Measurements from ENCODE around the gene DRGX. TPM values are rescaled to one million over a fixed set of nuclear protein-coding genes. Genes with fewer than 3 reads are reported as not detected.

DRGX gene
- total RNA-seq, 1 experiment from 2014 or later: not detected

DNA sequence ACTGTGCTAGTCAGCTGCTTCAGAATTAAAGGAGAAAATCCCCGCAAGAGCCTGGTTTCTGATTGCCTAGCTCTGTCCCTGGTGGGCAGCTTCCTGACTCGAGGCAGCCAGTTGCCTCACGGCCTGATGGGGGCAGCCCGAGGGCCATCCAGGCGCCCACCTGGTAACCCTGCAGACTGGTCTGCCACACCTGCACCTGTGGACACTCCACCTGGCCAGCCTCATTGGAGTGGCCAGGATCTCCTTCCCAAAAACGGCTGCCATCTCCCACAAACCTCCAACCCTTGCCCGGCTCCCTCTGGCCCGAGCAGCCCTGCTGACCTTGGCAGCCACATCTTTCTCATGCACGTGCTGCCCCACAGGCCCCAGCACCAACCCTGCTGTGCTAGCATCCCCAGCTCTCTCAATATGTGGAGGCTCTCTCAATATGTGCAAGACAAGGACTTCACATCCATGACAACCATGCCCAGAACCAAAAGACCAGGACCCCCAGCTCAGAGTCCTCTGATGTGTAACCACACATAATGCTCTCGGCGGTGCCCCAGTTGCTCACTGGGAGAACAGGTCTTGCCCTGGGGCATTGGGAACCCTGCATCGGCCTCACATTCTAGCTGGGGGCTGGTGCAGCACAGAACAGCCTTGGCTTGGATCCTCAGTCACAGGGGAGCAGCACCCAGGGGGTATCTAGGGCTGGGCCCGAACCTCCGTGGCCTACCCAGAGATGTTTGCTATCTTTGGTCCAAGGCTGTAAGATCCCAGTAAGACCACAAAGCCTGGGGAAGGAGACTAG lies 14.6 kb downstream of the DRGX start:
- TF ChIP-seq, protein P1, sequence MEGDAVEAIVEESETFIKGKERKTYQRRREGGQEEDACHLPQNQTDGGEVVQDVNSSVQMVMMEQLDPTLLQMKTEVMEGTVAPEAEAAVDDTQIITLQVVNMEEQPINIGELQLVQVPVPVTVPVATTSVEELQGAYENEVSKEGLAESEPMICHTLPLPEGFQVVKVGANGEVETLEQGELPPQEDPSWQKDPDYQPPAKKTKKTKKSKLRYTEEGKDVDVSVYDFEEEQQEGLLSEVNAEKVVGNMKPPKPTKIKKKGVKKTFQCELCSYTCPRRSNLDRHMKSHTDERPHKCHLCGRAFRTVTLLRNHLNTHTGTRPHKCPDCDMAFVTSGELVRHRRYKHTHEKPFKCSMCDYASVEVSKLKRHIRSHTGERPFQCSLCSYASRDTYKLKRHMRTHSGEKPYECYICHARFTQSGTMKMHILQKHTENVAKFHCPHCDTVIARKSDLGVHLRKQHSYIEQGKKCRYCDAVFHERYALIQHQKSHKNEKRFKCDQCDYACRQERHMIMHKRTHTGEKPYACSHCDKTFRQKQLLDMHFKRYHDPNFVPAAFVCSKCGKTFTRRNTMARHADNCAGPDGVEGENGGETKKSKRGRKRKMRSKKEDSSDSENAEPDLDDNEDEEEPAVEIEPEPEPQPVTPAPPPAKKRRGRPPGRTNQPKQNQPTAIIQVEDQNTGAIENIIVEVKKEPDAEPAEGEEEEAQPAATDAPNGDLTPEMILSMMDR (IDR thresholded peaks at IDR 0.05; ENCODE audit: unreplicated experiment): no peak
- intact Hi-C loops (cut with micrococcal nuclease; ENCODE audit: unreplicated experiment): no loop called here
- no peak for DNase-seq
- Mint-ChIP-seq H3K9me3 (ENCODE audit: low read depth, unreplicated experiment) (no peaks in the 10 kb centered on the region), H3K4me1 (ENCODE audit: low read depth, unreplicated experiment) (no peaks in the 10 kb centered on the region), H3K4me3 (ENCODE audit: low read depth, unreplicated experiment) (no peak overlapping the region), H3K27ac (ENCODE audit: unreplicated experiment) (no peak overlapping the region), H3K36me3 (ENCODE audit: insufficient read depth, unreplicated experiment) (no peaks in the 10 kb centered on the region), H3K27me3 (ENCODE audit: unreplicated experiment) (peaks cover 84% of the 10 kb centered on the region)
- CTCF ChIA-PET: no interaction called here
- BruUV-seq (replicated peaks): no TSS peak

DNA sequence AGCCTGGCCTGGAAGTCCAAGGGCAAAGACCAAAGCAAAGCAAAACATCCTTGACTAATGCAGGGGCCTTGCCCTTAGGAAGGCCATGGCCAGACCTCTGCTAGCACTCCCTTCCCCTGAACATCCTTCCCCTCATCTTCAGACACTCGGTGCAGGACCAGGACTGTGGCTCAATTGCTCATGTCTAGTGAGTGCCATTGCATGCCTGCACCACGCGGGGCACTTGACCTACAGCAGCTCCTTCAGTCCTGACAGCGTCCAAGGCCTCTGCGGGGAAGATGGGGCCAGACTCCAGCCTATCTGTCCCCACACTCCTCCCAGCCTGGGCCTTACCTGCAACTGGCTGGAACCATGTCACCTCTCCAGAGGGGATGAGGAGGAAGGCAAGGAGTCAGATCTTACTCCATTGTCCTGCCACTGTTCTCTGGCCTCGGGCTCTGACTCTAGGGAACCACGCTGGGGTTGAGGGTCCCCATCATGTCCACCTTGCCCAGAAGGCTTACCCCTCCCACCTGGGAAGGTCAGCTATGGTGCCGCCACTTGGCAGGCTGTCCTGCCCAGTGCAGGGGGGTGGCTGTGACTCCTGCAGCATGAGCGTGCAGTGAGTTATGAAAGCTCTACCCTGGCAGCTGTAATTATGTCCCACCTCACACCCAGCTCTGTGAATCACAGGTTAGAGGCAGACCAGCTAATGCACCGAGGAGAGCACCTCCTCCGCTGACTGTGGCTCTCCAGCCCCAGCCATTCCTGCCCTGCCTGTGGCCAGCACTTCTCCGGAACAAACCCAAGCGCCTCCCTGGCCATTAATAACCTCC lies 16.1 kb downstream of the DRGX start:
- Mint-ChIP-seq H3K27ac (ENCODE audit: unreplicated experiment) (no peak overlapping the region), H3K27me3 (ENCODE audit: unreplicated experiment) (peaks cover 84% of the 10 kb centered on the region), H3K9me3 (ENCODE audit: low read depth, unreplicated experiment) (no peaks in the 10 kb centered on the region), H3K4me1 (ENCODE audit: low read depth, unreplicated experiment) (no peaks in the 10 kb centered on the region), H3K36me3 (ENCODE audit: insufficient read depth, unreplicated experiment) (no peaks in the 10 kb centered on the region), H3K4me3 (ENCODE audit: low read depth, unreplicated experiment) (no peak overlapping the region)
- peak; percentile 22 for DNase-seq
- TF ChIP-seq, protein P1 (IDR thresholded peaks at IDR 0.05; ENCODE audit: unreplicated experiment): peak; percentile 29
- intact Hi-C loops (cut with micrococcal nuclease; ENCODE audit: unreplicated experiment): no loop called here
- CTCF ChIA-PET: interaction anchor here (0.5 kb wide), 1 partner anchor 10 kb away, joined by 3 read pairs; no protein-coding TSS in a partner anchor
- BruUV-seq (replicated peaks): no TSS peak

DNA sequence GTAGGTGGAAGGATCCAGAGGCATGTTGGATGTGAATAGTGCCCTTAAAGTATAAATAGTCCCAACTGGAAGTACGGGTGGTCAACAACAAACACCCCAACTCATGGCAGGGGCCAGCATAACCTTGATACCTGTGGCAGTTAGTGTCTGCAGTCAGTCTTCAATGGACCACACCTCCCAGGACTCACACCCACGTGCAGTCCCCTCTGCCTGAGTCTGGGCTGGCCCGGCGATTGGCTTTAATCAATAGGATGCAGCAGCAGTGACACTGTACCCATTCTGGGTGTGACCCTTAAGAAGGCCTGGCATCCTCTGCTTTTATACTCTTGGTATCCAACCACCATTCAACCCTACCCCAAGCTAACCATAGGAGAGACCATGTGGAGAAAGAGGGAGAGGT lies 18.6 kb downstream of the DRGX start:
- intact Hi-C loops (cut with micrococcal nuclease; ENCODE audit: unreplicated experiment): no loop called here
- TF ChIP-seq, protein P1 (IDR thresholded peaks at IDR 0.05; ENCODE audit: unreplicated experiment): no peak
- Mint-ChIP-seq H3K9me3 (ENCODE audit: low read depth, unreplicated experiment) (no peaks in the 10 kb centered on the region), H3K36me3 (ENCODE audit: insufficient read depth, unreplicated experiment) (no peaks in the 10 kb centered on the region), H3K27me3 (ENCODE audit: unreplicated experiment) (peaks cover 79% of the 10 kb centered on the region), H3K4me1 (ENCODE audit: low read depth, unreplicated experiment) (no peaks in the 10 kb centered on the region), H3K4me3 (ENCODE audit: low read depth, unreplicated experiment) (no peak overlapping the region), H3K27ac (ENCODE audit: unreplicated experiment) (no peak overlapping the region)
- no peak for DNase-seq
- CTCF ChIA-PET: no interaction called here
- BruUV-seq (replicated peaks): no TSS peak

DNA sequence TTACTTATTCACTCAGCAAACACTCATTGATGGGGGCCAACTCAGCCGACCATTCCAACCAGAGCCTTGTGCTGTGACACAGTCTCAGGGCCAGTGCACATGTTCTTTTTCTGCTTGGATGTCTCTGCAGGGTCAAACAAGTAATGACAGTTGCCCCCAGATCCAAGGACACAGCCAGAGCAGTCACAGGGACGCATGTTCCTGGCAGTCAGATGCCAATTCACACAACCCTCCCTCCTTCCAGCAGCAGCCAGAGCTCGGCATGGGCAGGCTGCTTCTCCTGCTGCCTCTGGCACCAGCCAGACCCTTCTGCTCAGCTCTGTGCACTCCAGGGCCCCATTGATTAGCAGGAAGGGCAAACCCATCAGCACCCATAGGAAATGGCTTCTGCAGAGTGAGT lies 20.3 kb downstream of the DRGX start:
- intact Hi-C loops (cut with micrococcal nuclease; ENCODE audit: unreplicated experiment): no loop called here
- CTCF ChIA-PET: no interaction called here
- Mint-ChIP-seq H3K9me3 (ENCODE audit: low read depth, unreplicated experiment) (no peaks in the 10 kb centered on the region), H3K4me1 (ENCODE audit: low read depth, unreplicated experiment) (no peaks in the 10 kb centered on the region), H3K4me3 (ENCODE audit: low read depth, unreplicated experiment) (no peak overlapping the region), H3K36me3 (ENCODE audit: insufficient read depth, unreplicated experiment) (no peaks in the 10 kb centered on the region), H3K27me3 (ENCODE audit: unreplicated experiment) (peaks cover 73% of the 10 kb centered on the region), H3K27ac (ENCODE audit: unreplicated experiment) (no peak overlapping the region)
- DNase-seq: no peak
- TF ChIP-seq, protein P1 (IDR thresholded peaks at IDR 0.05; ENCODE audit: unreplicated experiment): no peak
- no TSS peak for BruUV-seq (replicated peaks)
